OCI-LY1 (cell line): ENCODE data around the gene HEYL.

ENCODE experiments used
- H2AFZ ChIP-seq: fragments of 200-600 bp; sonication (generic), shearing (Covaris generic); 2 replicates; pipeline ENCODE4 v1.6.0; 2014; ENCODE audit warnings: antibody characterized with exemption, mild to moderate bottlenecking, low read length
- H3F3A ChIP-seq: fragments of 200-600 bp; sonication (generic), shearing (Covaris generic); 2 replicates; pipeline ENCODE4 v1.6.0; 2014; ENCODE audit warnings: mild to moderate bottlenecking, antibody characterized with exemption, low read length, moderate library complexity; ENCODE audit not compliant: insufficient read depth
- H3K27ac ChIP-seq: fragments of 200-600 bp; sonication (generic); 2 replicates; pipeline ENCODE4 v1.5.1; 2014; ENCODE audit warnings: low read length, mixed run types, mild to moderate bottlenecking, low read depth; ENCODE audit not compliant: poor library complexity, severe bottlenecking
- H3K27me3 ChIP-seq: fragments of 200-600 bp; sonication (generic); 2 replicates; pipeline ENCODE4 v1.6.0; 2014; ENCODE audit warnings: antibody characterized with exemption, mild to moderate bottlenecking, low read length, moderate library complexity; ENCODE audit not compliant: insufficient read depth
- H3K36me3 ChIP-seq: fragments of 200-600 bp; sonication (generic); 2 replicates; pipeline ENCODE4 v1.6.1; 2014; ENCODE audit warnings: mild to moderate bottlenecking, antibody characterized with exemption, low read length, moderate library complexity, mixed read lengths; ENCODE audit not compliant: insufficient read depth
- H3K4me1 ChIP-seq: fragments of 200-600 bp; sonication (generic); 2 replicates; pipeline ENCODE4 v1.5.1; 2014; ENCODE audit warnings: mild to moderate bottlenecking, low read length, moderate library complexity; ENCODE audit not compliant: insufficient read depth, severe bottlenecking
- H3K4me2 ChIP-seq: fragments of 200-600 bp; sonication (generic), shearing (Covaris generic); 2 replicates; pipeline ENCODE4 v1.6.1; 2014; ENCODE audit warnings: low read length
- H3K4me3 ChIP-seq: fragments of 200-600 bp; sonication (generic); 2 replicates; pipeline ENCODE4 v1.5.1; 2014; ENCODE audit warnings: low read length, low read depth, mild to moderate bottlenecking, mixed read lengths; ENCODE audit not compliant: poor library complexity, severe bottlenecking
- H3K79me2 ChIP-seq: fragments of 200-600 bp; shearing (Covaris generic); 2 replicates; pipeline ENCODE4 v1.6.1; 2016; ENCODE audit warnings: mixed run types, low read length, mixed read lengths; ENCODE audit not compliant: insufficient read depth
- H3K9ac ChIP-seq: fragments of 200-600 bp; sonication (generic), shearing (Covaris generic); 2 replicates; pipeline ENCODE4 v1.6.1; 2014; ENCODE audit warnings: mild to moderate bottlenecking, low read length, mixed read lengths
- H3K9me2 ChIP-seq: fragments of 200-600 bp; sonication (generic), shearing (Covaris generic); 2 replicates; pipeline ENCODE4 v1.6.1; 2014; ENCODE audit warnings: low read depth, mild to moderate bottlenecking, low read length, mixed read lengths
- H3K9me3 ChIP-seq: fragments of 200-600 bp; shearing (Covaris generic); 2 replicates; pipeline ENCODE4 v1.6.1; 2014; ENCODE audit warnings: low read length, mixed read lengths
- H4K20me1 ChIP-seq: fragments of 200-600 bp; sonication (generic), shearing (Covaris generic); 2 replicates; pipeline ENCODE4 v1.6.0; 2016; ENCODE audit warnings: mild to moderate bottlenecking, low read length; ENCODE audit not compliant: insufficient read depth
- CTCF ChIP-seq: fragments of 200-600 bp; sonication (generic), shearing (Covaris generic); IDR thresholded peaks from 2 replicates; pipeline ENCODE4 v1.5.1; 2017; ENCODE audit warnings: mild to moderate bottlenecking, antibody characterized with exemption, low read length, moderate library complexity, mixed read lengths
- EZH2 ChIP-seq: fragments of 200-600 bp; sonication (generic), shearing (Covaris generic); IDR thresholded peaks from 2 replicates; pipeline ENCODE4 v1.8.0; 2017; ENCODE audit warnings: borderline replicate concordance, mixed run types, mild to moderate bottlenecking, antibody characterized with exemption, low read length, moderate library complexity, mixed read lengths

The HEYL gene

GRCh38 chr1:39625462-39626273 is 13.8 kb downstream of the HEYL start:
- TF ChIP-seq CTCF = no peak
- TF ChIP-seq EZH2 = no peak
- no peaks in the 10 kb centered on the region for H4K20me1 ChIP-seq
- H3K4me2 ChIP-seq = no peak overlapping the region
- H3K4me3 ChIP-seq = no peak overlapping the region
- H2AFZ ChIP-seq = no peak overlapping the region
- no peaks in the 10 kb centered on the region for H3K4me1 ChIP-seq
- H3K9me3 ChIP-seq = no peaks in the 10 kb centered on the region
- no peaks in the 10 kb centered on the region for H3K9me2 ChIP-seq
- no peaks in the 10 kb centered on the region; the same call in 1 of the 2 replicates for H3K36me3 ChIP-seq
- no peak overlapping the region for H3K9ac ChIP-seq
- H3K27ac ChIP-seq = no peak overlapping the region
- no peaks in the 10 kb centered on the region for H3K79me2 ChIP-seq
- H3K27me3 ChIP-seq = peaks cover 19% of the 10 kb centered on the region
- H3F3A ChIP-seq = no peaks in the 10 kb centered on the region

GRCh38 chr1:39625009-39625408 is 14.4 kb downstream of the HEYL start:
- no peak for TF ChIP-seq EZH2
- TF ChIP-seq CTCF = no peak
- H3K79me2 ChIP-seq = no peaks in the 10 kb centered on the region
- H3K9ac ChIP-seq = no peak overlapping the region
- H3K4me2 ChIP-seq = no peak overlapping the region
- H3K27me3 ChIP-seq = peaks cover 19% of the 10 kb centered on the region
- no peaks in the 10 kb centered on the region for H3K9me3 ChIP-seq
- H3K27ac ChIP-seq = no peak overlapping the region
- no peaks in the 10 kb centered on the region for H4K20me1 ChIP-seq
- no peaks in the 10 kb centered on the region; the same call in 1 of the 2 replicates for H3K36me3 ChIP-seq
- no peaks in the 10 kb centered on the region for H3K9me2 ChIP-seq
- no peaks in the 10 kb centered on the region for H3F3A ChIP-seq
- no peak overlapping the region for H3K4me3 ChIP-seq
- no peak overlapping the region for H2AFZ ChIP-seq
- no peaks in the 10 kb centered on the region for H3K4me1 ChIP-seq

- no peak overlapping the region for H3K9ac ChIP-seq
- no peaks in the 10 kb centered on the region for H4K20me1 ChIP-seq
- no peaks in the 10 kb centered on the region for H3F3A ChIP-seq
- no peaks in the 10 kb centered on the region for H3K9me3 ChIP-seq
- H3K4me2 ChIP-seq = no peak overlapping the region
- no peak overlapping the region for H2AFZ ChIP-seq
- H3K27me3 ChIP-seq = peaks cover 19% of the 10 kb centered on the region
- H3K36me3 ChIP-seq = no peaks in the 10 kb centered on the region; the same call in 1 of the 2 replicates
- H3K4me1 ChIP-seq = no peaks in the 10 kb centered on the region
- no peak overlapping the region for H3K27ac ChIP-seq
- no peak for TF ChIP-seq EZH2
- no peak for TF ChIP-seq CTCF
- no peaks in the 10 kb centered on the region for H3K79me2 ChIP-seq
- H3K4me3 ChIP-seq = no peak overlapping the region
- no peaks in the 10 kb centered on the region for H3K9me2 ChIP-seq
Measured at GRCh38 chr1:39623053-39623452, 16.4 kb downstream of the HEYL start.
